ENCODE data around the gene HVCN1. TPM values are rescaled to one million over a fixed set of nuclear protein-coding genes. Genes with fewer than 3 reads are reported as not detected.
"Not testable (repeated sequence)": the region's sequence is repeated elsewhere in the genome, so short reads cannot be mapped to it uniquely, and the experiment has no call there.

Gene HVCN1
- total RNA-seq, 1 donor from 2014 or later: 1.4 TPM

DNA sequence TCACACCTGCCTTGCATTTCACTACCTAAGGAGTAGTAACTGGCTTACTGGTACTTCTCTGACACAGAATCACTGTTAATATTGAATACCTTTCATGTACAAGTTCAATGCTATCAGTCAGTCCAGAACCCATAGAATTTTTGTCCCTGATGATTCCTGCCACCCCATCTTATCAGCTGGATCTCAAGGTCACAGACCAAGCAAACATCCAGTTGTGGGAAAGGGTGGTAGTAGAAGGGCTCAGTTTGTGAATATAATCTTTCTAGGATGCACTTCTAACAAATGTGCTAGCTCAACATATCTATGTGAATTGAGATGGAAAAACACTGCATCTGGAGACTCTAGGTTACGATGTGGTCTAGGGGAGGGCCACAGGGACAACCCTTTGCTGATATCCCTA lies 39.7 kb upstream of the HVCN1 start:
- no peak overlapping the region for H3K4me3 ChIP-seq (ENCODE audit: low read depth, low read length)
- DNase-seq (ENCODE audit: low read depth): no peak
- TF ChIP-seq, protein P1, sequence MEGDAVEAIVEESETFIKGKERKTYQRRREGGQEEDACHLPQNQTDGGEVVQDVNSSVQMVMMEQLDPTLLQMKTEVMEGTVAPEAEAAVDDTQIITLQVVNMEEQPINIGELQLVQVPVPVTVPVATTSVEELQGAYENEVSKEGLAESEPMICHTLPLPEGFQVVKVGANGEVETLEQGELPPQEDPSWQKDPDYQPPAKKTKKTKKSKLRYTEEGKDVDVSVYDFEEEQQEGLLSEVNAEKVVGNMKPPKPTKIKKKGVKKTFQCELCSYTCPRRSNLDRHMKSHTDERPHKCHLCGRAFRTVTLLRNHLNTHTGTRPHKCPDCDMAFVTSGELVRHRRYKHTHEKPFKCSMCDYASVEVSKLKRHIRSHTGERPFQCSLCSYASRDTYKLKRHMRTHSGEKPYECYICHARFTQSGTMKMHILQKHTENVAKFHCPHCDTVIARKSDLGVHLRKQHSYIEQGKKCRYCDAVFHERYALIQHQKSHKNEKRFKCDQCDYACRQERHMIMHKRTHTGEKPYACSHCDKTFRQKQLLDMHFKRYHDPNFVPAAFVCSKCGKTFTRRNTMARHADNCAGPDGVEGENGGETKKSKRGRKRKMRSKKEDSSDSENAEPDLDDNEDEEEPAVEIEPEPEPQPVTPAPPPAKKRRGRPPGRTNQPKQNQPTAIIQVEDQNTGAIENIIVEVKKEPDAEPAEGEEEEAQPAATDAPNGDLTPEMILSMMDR (conservative IDR thresholded peaks at IDR 0.05; ENCODE audit: low read depth, low read length): no peak

DNA sequence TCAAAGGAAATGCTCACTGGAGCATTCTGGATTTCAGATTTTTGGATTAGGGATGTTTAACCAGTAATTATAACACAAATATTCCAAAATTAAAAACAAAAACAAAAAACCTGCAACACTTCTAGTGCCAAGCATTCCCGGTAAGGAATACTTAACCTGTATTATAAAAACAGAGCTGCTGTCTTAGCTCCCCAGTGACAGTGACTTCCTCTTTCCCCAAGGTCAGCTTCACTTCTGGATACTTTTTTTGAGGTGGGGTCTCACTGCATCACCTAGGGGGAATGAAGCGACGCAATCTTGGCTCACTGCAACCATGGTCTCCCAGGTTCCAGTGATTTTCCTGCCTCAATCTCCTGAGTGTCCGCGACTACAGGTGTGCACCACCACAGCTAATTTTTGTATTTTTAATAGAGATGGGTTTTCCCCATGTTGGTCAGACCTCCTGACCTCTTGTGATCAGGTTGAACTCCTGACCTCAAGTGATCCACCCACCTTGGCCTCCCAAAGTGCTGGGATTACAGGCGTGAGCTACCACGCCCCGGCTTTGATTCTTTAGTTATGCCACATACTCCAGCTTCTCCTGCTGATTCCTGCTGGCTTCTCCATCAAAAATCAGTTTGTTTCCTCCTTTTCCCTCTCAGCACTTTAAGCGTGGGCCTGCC lies 37.9 kb upstream of the HVCN1 start:
- TF ChIP-seq, protein P1 (conservative IDR thresholded peaks at IDR 0.05; ENCODE audit: low read depth, low read length): no peak
- DNase-seq (ENCODE audit: low read depth): no peak
- no peak overlapping the region for H3K4me3 ChIP-seq (ENCODE audit: low read depth, low read length)

DNA sequence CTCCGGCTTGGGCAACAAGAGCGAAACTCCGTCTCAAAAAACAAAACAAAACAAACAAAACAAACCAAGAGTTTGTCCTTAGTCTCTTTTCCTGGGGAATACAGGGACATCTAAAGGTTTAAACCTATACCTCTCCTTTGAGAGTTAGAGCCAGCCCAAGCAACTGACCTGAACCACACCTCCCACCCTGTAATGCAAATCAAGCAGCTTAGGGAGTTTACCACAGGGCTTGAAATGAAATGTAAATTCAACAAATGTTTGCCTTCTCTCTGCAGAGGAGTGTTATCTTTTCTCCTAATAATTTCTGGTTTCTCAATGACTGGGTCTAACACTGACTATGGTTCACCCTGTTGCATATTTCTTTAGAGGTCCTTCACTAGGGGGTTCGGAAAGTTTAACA lies 37.1 kb upstream of the HVCN1 start:
- DNase-seq (ENCODE audit: low read depth): no peak
- no peak overlapping the region for H3K4me3 ChIP-seq (ENCODE audit: low read depth, low read length)
- TF ChIP-seq, protein P1 (conservative IDR thresholded peaks at IDR 0.05; ENCODE audit: low read depth, low read length): no peak

DNA sequence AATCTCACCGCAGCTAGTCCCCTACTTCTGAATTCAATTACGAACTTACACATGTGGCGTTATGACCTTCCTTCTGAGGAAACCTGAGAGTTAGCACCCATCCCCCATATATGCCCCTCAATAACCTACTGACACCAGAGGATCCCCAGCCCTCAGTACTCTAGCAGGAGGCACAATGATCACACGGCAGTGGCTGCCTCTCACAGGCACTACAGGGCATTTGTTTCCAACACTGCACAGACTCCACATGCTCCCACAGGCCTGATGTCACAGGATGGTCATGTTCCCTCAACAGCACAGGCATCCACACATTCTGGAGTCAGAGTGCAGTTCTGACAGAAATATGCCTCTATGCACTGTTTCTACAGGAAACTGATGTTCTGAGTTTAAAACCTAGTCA lies 36.4 kb upstream of the HVCN1 start:
- DNase-seq (ENCODE audit: low read depth): no peak
- no peak overlapping the region for H3K4me3 ChIP-seq (ENCODE audit: low read depth, low read length)
- TF ChIP-seq, protein P1 (conservative IDR thresholded peaks at IDR 0.05; ENCODE audit: low read depth, low read length): no peak

DNA sequence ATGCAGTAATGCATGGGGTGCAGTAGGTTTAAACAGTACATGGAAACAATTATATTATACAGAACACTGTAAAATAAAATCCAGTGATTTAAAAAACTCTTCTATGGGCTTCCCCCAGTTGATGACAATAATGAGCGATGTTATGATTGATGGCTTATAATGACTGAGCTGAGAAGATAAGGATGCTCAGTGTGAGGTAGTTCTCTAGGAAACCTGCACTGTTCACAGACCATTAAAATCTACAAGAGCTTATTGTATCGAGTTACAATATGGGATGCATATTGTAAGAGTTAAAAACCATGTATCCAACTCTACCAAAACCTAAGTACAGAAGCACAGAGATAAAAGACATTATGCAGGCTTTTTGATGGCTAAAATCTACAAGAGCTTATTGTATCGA lies 34.0 kb upstream of the HVCN1 start:
- DNase-seq (ENCODE audit: low read depth); H3K4me3 ChIP-seq (ENCODE audit: low read depth, low read length): not testable (repeated sequence)

DNA sequence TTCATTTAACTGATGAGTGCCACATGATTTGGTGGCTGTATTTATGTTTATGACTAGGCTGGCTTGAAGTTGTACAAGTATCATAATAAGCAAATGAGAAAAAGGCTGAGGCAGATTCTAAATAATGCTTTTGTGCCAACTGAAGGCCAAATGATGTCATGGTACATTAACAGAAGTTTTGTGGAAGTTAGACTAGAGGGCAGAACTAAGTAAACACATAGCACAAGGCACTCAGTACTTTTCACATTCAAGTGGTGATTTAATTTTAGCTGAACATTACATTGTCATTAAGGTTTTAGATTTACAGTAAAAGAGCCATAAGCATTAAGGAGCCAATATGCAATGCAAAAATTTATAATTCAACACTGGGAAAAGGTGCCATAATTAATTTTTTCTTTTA lies 32.7 kb upstream of the HVCN1 start:
- H3K4me3 ChIP-seq (ENCODE audit: low read depth, low read length): no peak overlapping the region
- TF ChIP-seq, protein P1 (conservative IDR thresholded peaks at IDR 0.05; ENCODE audit: low read depth, low read length): no peak
- DNase-seq (ENCODE audit: low read depth): no peak

DNA sequence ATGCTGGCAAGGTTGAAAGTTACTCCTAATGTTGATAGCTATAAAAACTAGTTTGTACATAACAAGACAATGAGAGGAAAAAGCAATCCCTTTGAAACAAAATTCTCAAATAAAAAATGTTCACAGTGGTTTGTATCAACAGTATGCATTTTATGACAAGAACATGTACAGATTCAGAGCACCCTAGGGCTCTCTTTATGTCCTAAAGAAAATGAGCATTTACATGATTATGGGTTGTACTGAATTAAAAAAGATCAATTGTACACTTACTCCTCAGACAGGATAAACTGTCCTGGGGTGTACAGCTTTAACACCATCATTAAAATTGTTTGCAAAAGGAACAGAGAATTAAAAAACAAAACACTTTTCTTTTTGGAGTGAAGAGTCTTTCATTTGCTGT lies 31.6 kb upstream of the HVCN1 start:
- no peak for DNase-seq (ENCODE audit: low read depth)
- no peak overlapping the region for H3K4me3 ChIP-seq (ENCODE audit: low read depth, low read length)
- TF ChIP-seq, protein P1 (conservative IDR thresholded peaks at IDR 0.05; ENCODE audit: low read depth, low read length): no peak

Measured in epithelial cell of proximal tubule (primary cell).